22Rv1 (cell line): ENCODE data around the gene NFKBIE.

ENCODE experiments used
- H3K27ac ChIP-seq: fragments of 450-650 bp; 2 replicates; pipeline ENCODE4 v1.5.1; 2017
- CTCF ChIP-seq: fragments of 450-650 bp; IDR thresholded peaks from 2 replicates; pipeline ENCODE4 v1.5.1; 2017; ENCODE audit warnings: mild to moderate bottlenecking
- ZFX ChIP-seq: fragments of 450-650 bp; IDR thresholded peaks from 2 replicates; pipeline ENCODE4 v1.6.1; 2017; ENCODE audit warnings: antibody characterized with exemption, borderline replicate concordance

The NFKBIE gene

GRCh38 chr6:44257025-44257752, 8.2 kb downstream of the NFKBIE start, which contains the start of gene SLC35B2:
SLC35B2 (minus strand) TSS chr6:44257528; CDS start chr6:44257410, 118 bp downstream.
- peak within 1 kb of the TSS; percentile 91 for H3K27ac ChIP-seq
- TF ChIP-seq CTCF = peak; percentile 97
- no peak for TF ChIP-seq ZFX

DNA sequence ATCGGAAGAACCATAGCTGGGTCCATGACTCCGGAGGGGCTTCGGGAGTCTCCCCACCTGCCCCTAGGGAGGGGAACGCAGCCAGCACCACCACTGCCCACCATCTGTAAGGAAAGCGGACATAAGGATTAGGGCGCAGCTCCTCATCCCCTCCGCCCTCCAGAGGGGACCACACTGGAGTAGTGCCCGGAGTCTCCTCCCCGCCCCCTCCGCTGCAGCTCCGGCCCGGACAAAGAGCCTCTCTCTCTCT, 8.7 kb downstream of the NFKBIE start:
- no peak for TF ChIP-seq CTCF
- TF ChIP-seq ZFX = no peak
- H3K27ac ChIP-seq = peak overlapping the region; percentile 91

- no peak for TF ChIP-seq CTCF
- no peak for TF ChIP-seq ZFX
- H3K27ac ChIP-seq = peak overlapping the region; percentile 91
Observed at GRCh38 chr6:44255871-44256774, 9.2 kb downstream of the NFKBIE start.

- no peak for TF ChIP-seq CTCF
- no peak for TF ChIP-seq ZFX
- peak overlapping the region; percentile 91 for H3K27ac ChIP-seq
Observed at GRCh38 chr6:44255105-44255808, 10.1 kb downstream of the NFKBIE start.

- TF ChIP-seq CTCF (no peak), ZFX (no peak)
- peak overlapping the region; percentile 91 for H3K27ac ChIP-seq
Observed at GRCh38 chr6:44254191-44255104, 10.9 kb downstream of the NFKBIE start.

DNA sequence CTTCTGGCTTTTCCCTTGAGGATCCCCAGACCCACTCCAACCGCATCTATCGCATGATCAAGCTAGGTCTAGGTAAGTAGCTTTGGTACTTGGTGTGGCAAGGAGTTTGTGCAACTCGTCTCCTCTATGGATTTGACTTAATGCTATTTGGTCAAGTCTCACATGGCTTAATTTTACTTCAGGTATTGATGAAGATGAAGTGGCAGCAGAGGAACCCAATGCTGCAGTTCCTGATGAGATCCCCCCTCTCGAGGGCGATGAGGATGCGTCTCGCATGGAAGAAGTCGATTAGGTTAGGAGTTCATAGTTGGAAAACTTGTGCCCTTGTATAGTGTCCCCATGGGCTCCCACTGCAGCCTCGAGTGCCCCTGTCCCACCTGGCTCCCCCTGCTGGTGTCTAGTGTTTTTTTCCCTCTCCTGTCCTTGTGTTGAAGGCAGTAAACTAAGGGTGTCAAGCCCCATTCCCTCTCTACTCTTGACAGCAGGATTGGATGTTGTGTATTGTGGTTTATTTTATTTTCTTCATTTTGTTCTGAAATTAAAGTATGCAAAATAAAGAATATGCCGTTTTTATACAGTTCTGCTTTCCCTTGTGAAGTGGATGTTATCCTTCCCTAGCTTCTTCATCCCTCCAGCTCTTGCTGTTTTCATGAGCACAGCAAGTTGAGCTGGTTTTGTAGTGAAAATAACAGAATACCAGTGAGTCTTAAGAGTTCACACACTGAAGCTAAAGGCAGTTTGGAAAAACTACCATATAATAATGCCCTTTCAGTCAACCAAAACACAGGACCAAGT, 11.8 kb downstream of the NFKBIE start:
- peak overlapping the region; percentile 91 for H3K27ac ChIP-seq
- peak; percentile 81 for TF ChIP-seq CTCF
- TF ChIP-seq ZFX = no peak
